Activated CD4-positive, alpha-beta T cell treated with anti-CD3 and anti-CD28 coated beads, Interleukin-2, amount 10 ng/mL, durations not matched to agents 7 days and 5 days (primary cell): ENCODE measurements around the gene IRAK2. TPM values are rescaled to one million over a fixed set of nuclear protein-coding genes. Genes with fewer than 3 reads are reported as not detected.
A peak's percentile ranks its signal among the peaks of the same experiment; 100 is the strongest.
"Not testable (repeated sequence)": the region's sequence is repeated elsewhere in the genome, so short reads cannot be mapped to it uniquely, and the experiment has no call there.

Experiments used
- CTCF ChIA-PET: fragments of 350-600 bp; sonication (Branson Sonifier 250); formaldehyde crosslinking; loops from one replicate; lab custom pipeline; 2021; ENCODE audit warnings: antibody characterized with exemption; lab: Charles Lee
- POLR2A ChIA-PET: fragments of 350-600 bp; sonication (Branson Sonifier 250); formaldehyde crosslinking; loops from one replicate; lab custom pipeline; 2021; ENCODE audit warnings: antibody characterized with exemption; lab: Charles Lee
- DNase-seq: peaks from one replicate; pipeline ENCODE4 v3.0.0-alpha.2; 2020
- H3K27ac Mint-ChIP-seq: one replicate; pipeline ENCODE4 v1.8.0; 2021; ENCODE audit warnings: mild to moderate bottlenecking, moderate library complexity, mixed read lengths
- H3K27me3 Mint-ChIP-seq: one replicate; pipeline ENCODE4 v1.8.0; 2021; ENCODE audit warnings: mixed read lengths
- H3K36me3 Mint-ChIP-seq: one replicate; pipeline ENCODE4 v1.8.0; 2021; ENCODE audit warnings: low read depth, mixed read lengths
- H3K4me1 Mint-ChIP-seq: one replicate; pipeline ENCODE4 v1.8.0; 2021; ENCODE audit warnings: mixed read lengths
- H3K4me3 Mint-ChIP-seq: one replicate; pipeline ENCODE4 v1.8.0; 2021; ENCODE audit warnings: mild to moderate bottlenecking, moderate library complexity, mixed read lengths
- H3K9me3 Mint-ChIP-seq: one replicate; pipeline ENCODE4 v1.8.0; 2021; ENCODE audit warnings: mixed read lengths
- total RNA-seq, 2 experiments: library from RNA; stranded (reverse); gene quantifications; one replicate each; pipeline ENCODE4 v1.2.3, GENCODE V29; 2021

Gene IRAK2
- 1 to 10 TPM; 1.6 to 1.9 TPM for total RNA-seq

GRCh38 chr3:10164546-10165393 is at the start of gene IRAK2:
Gene IRAK2, plus strand, starts transcription at chr3:10164919. Its CDS starts 36 bp downstream, at chr3:10164955.
- peaks cover 8% of the 10 kb centered on the region for H3K9me3 Mint-ChIP-seq
- peaks cover 36% of the 10 kb centered on the region for H3K4me1 Mint-ChIP-seq
- peak; percentile 58 for DNase-seq
- POLR2A ChIA-PET = no interaction called here
- peak within 1 kb of the TSS; percentile 70 for H3K4me3 Mint-ChIP-seq
- H3K36me3 Mint-ChIP-seq = peaks cover 11% of the 10 kb centered on the region
- H3K27ac Mint-ChIP-seq = peak within 1 kb of the TSS; percentile 66
- H3K27me3 Mint-ChIP-seq = no peaks in the 10 kb centered on the region
- CTCF ChIA-PET = interaction anchor here (0.8 to 2.7 kb wide), 13 partner anchors 12 to 78 kb away, joined by 3 to 12 read pairs (median 4); no protein-coding TSS in a partner anchor

DNA sequence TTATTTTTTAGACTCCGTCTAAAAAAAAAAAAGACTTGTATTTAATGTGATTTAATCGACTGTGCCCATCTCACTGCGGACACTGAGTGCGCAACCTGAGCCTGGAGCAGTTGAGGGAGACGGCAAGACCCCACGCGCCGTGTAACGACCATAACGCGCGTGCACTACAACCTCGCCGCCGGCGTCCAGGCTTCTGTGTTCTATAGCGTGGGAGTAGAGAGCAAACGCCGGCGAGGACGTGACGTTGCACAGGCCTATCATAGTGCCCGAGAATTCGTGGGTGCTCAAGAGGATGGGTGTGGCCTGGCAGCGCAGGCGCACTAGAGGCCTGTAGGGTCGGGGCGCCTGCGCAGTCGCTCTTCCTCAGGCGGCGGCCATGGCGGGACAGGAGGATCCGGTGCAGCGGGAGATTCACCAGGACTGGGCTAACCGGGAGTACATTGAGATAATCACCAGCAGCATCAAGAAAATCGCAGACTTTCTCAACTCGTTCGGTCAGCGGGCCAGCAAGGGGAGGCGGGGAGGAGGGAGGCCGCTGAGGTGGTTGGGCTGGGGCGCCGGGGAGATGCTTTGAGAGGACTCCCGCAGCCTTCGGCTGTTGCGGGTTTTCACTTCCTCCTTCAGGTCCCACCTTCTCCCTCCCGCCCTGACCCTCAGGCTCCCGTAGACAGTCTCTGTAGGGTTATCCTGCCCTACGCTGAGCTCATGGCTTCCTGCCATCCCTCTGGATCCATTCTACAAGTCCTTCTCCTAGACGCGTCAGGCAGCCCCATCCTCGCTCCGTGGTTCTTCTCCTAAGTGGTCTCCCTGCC is 49.2 kb upstream of the IRAK2 start, which contains the start of gene BRK1:
TSS of gene BRK1 (plus strand) at position 350 of the 812 bp plus-strand sequence. CDS start at position 377, 27 bp downstream.
- Mint-ChIP-seq H3K4me1 (peaks cover 33% of the 10 kb centered on the region), H3K4me3 (peak within 1 kb of the TSS; percentile 99), H3K36me3 (peaks cover 17% of the 10 kb centered on the region), H3K27ac (peak within 1 kb of the TSS; percentile 97), H3K27me3 (no peaks in the 10 kb centered on the region), H3K9me3 (no peaks in the 10 kb centered on the region)
- ChIA-PET POLR2A (interaction anchor here (0.6 kb wide), 1 partner anchor 133 kb away, joined by 4 read pairs; no protein-coding TSS in a partner anchor), CTCF (interaction anchor here (0.8 to 1.4 kb wide), 3 partner anchors 30 to 171 kb away, joined by 3 to 6 read pairs (median 4); no protein-coding TSS in a partner anchor)
- peak; percentile 96 for DNase-seq

DNA sequence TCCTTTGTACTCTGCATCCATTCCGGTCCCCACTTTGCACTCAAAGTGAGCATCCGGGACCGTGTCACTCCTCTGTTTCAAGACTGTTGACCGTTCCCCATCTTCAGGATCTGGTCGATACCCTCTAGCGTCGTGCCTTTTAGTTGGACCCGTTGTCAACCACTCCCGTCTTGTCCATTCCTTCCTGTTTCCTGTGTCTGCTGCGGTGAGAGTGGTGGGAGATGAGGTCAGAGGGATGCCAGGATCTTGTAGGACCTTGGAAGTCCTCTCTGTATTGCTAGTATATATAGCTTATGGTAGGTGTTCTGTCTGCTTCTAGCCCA is 48.6 kb upstream of the IRAK2 start:
- CTCF ChIA-PET = interaction anchor here (1.2 to 1.4 kb wide), 3 partner anchors 11 to 171 kb away, joined by 3 to 6 read pairs (median 4); no protein-coding TSS in a partner anchor
- no peaks in the 10 kb centered on the region for H3K9me3 Mint-ChIP-seq
- POLR2A ChIA-PET = no interaction called here
- H3K27ac Mint-ChIP-seq = peak overlapping the region; percentile 97
- no peak for DNase-seq
- peaks cover 34% of the 10 kb centered on the region for H3K4me1 Mint-ChIP-seq
- H3K27me3 Mint-ChIP-seq = no peaks in the 10 kb centered on the region
- H3K4me3 Mint-ChIP-seq = peak overlapping the region; percentile 99
- peaks cover 21% of the 10 kb centered on the region for H3K36me3 Mint-ChIP-seq

DNA sequence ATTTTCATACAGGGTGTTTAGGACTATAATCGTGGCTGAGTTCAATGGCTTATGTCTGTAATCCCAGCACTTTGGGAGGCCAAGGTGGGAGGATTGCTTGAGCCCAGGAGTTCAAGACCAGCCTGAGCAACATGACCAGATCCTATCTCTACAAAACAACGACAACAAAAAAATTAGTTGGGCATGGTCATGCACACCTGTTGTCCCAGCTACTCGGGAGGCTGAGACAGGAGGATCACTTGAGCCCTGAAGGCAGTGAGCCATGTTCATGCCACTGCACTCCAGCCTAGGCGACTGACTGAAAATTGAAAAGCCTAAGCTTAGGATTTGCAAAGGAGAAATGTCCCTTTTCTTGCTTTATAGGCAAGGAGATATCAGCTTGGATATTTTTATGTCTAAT is 47.8 kb upstream of the IRAK2 start:
- Mint-ChIP-seq H3K27me3 (no peaks in the 10 kb centered on the region), H3K27ac (no peak overlapping the region), H3K4me1 (peaks cover 36% of the 10 kb centered on the region), H3K4me3 (peak overlapping the region; percentile 99), H3K9me3 (no peaks in the 10 kb centered on the region), H3K36me3 (peaks cover 25% of the 10 kb centered on the region)
- ChIA-PET CTCF (interaction anchor here (0.6 to 1.4 kb wide), 5 partner anchors 10 to 618 kb away, joined by 3 to 6 read pairs (median 3); no protein-coding TSS in a partner anchor), POLR2A (interaction anchor here (0.7 kb wide), 1 partner anchor 555 kb away, joined by 4 read pairs; no protein-coding TSS in a partner anchor)
- DNase-seq = no peak

- ChIA-PET POLR2A (no interaction called here), CTCF (interaction anchor here (0.8 kb wide), 1 partner anchor 98 kb away, joined by 4 read pairs; no protein-coding TSS in a partner anchor)
- Mint-ChIP-seq H3K4me3 (no peak overlapping the region), H3K36me3 (peaks cover 35% of the 10 kb centered on the region), H3K4me1 (peaks cover 49% of the 10 kb centered on the region), H3K9me3 (no peaks in the 10 kb centered on the region), H3K27me3 (no peaks in the 10 kb centered on the region), H3K27ac (no peak overlapping the region)
- DNase-seq = no peak
These were observed 45.3 kb upstream of the IRAK2 start for GRCh38 chr3:10119376-10119775.

GRCh38 chr3:10121064-10121463 is 43.7 kb upstream of the IRAK2 start:
- ChIA-PET CTCF (no interaction called here), POLR2A (no interaction called here)
- Mint-ChIP-seq H3K27ac (no peak overlapping the region), H3K4me1 (peaks cover 47% of the 10 kb centered on the region), H3K9me3 (no peaks in the 10 kb centered on the region), H3K27me3 (no peaks in the 10 kb centered on the region), H3K36me3 (peaks cover 48% of the 10 kb centered on the region), H3K4me3 (no peak overlapping the region)
- DNase-seq = no peak

- ChIA-PET CTCF (interaction anchor here (0.6 to 0.8 kb wide), 2 partner anchors 64 to 140 kb away, joined by 3 to 4 read pairs; no protein-coding TSS in a partner anchor), POLR2A (no interaction called here)
- H3K36me3 Mint-ChIP-seq = peaks cover 56% of the 10 kb centered on the region
- no peaks in the 10 kb centered on the region for H3K27me3 Mint-ChIP-seq
- no peak overlapping the region for H3K27ac Mint-ChIP-seq
- H3K4me1 Mint-ChIP-seq = peaks cover 36% of the 10 kb centered on the region
- no peak for DNase-seq
- no peaks in the 10 kb centered on the region for H3K9me3 Mint-ChIP-seq
- H3K4me3 Mint-ChIP-seq = no peak overlapping the region
These were observed 42.0 kb upstream of the IRAK2 start for GRCh38 chr3:10122724-10123123.

DNA sequence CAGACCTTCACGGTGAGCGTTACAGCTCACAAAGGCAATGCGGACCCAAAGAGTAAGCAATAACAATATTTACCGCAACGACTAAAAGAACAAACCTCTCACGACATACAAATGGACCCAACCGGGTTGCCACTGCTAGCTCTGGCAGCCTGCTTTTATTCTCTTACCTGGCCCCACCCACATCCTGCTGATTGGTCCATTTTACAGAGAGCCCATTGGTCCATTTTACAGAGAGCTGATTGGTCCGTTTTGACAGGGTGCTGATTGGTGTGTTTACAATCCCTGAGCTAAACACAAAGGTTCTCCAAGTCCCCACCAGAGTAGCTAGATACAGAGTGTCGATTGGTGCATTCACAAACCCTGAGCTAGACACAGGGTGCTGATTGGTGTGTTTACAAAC is 28.8 kb upstream of the IRAK2 start:
- DNase-seq, H3K27ac Mint-ChIP-seq, POLR2A ChIA-PET, H3K27me3 Mint-ChIP-seq, H3K9me3 Mint-ChIP-seq, H3K36me3 Mint-ChIP-seq, H3K4me3 Mint-ChIP-seq: not testable (repeated sequence)
- CTCF ChIA-PET = interaction anchor here (1.2 to 1.6 kb wide), 3 partner anchors 37 to 128 kb away, joined by 3 to 4 read pairs (median 3); no protein-coding TSS in a partner anchor
- H3K4me1 Mint-ChIP-seq = peaks cover 11% of the 10 kb centered on the region

- H3K27ac Mint-ChIP-seq = no peak overlapping the region
- no peak overlapping the region for H3K4me3 Mint-ChIP-seq
- peaks cover 4% of the 10 kb centered on the region for H3K9me3 Mint-ChIP-seq
- peaks cover 7% of the 10 kb centered on the region for H3K36me3 Mint-ChIP-seq
- peaks cover 2% of the 10 kb centered on the region for H3K27me3 Mint-ChIP-seq
- peaks cover 16% of the 10 kb centered on the region for H3K4me1 Mint-ChIP-seq
- ChIA-PET POLR2A (no interaction called here), CTCF (interaction anchor here (1.4 kb wide), 1 partner anchor 37 kb away, joined by 3 read pairs; no protein-coding TSS in a partner anchor)
- no peak for DNase-seq
These were observed 28.2 kb upstream of the IRAK2 start for GRCh38 chr3:10136426-10137005.

- ChIA-PET CTCF (no interaction called here), POLR2A (no interaction called here)
- no peak for DNase-seq
- Mint-ChIP-seq H3K4me3 (no peak overlapping the region), H3K27ac (no peak overlapping the region), H3K36me3 (peaks cover 7% of the 10 kb centered on the region), H3K9me3 (peaks cover 4% of the 10 kb centered on the region), H3K27me3 (peaks cover 2% of the 10 kb centered on the region), H3K4me1 (peaks cover 16% of the 10 kb centered on the region)
These were observed 27.5 kb upstream of the IRAK2 start for GRCh38 chr3:10137178-10137577.

DNA sequence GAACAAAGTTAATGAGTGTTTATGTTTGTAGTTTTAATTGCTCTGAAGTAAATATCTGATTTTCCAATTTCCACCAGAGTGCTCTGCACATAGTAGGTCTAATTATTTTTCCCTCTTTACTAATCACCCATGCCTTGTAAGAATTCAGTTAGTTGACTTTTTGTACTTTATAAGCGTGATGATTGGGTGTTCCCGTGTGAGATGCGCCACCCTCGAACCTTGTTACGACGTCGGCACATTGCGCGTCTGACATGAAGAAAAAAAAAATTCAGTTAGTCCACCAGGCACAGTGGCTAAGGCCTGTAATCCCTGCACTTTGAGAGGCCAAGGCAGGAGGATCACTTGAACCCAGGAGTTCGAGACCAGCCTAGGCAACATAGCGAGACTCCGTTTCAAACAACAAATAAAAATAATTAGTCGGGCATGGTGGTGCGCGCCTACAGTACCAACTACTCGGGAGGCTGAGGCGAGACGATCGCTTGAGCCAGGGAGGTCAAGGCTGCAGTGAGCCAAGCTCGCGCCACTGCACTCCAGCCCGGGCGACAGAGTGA is 23.6 kb upstream of the IRAK2 start:
- CTCF ChIA-PET = interaction anchor here (0.7 to 1.6 kb wide), 7 partner anchors 12 to 209 kb away, joined by 3 to 5 read pairs (median 4); partner anchors contain the start of genes GHRL and IRAK2
- DNase-seq = no peak
- peaks cover 20% of the 10 kb centered on the region for H3K36me3 Mint-ChIP-seq
- peaks cover 2% of the 10 kb centered on the region for H3K27me3 Mint-ChIP-seq
- H3K9me3 Mint-ChIP-seq = no peaks in the 10 kb centered on the region
- H3K4me3 Mint-ChIP-seq = peak overlapping the region; percentile 87
- POLR2A ChIA-PET = no interaction called here
- peaks cover 36% of the 10 kb centered on the region for H3K4me1 Mint-ChIP-seq
- H3K27ac Mint-ChIP-seq = peak overlapping the region; percentile 97
